Cerebellar cortex (tissue), 1 donor: ENCODE data around the gene RASSF6.
A peak's percentile ranks its signal among the peaks of the same experiment; 100 is the strongest.
"Not testable (repeated sequence)": the region's sequence is repeated elsewhere in the genome, so short reads cannot be mapped to it uniquely, and the experiment has no call there.

ENCODE experiments used
- DNase-seq: peaks from one replicate; pipeline ENCODE4 v3.0.0-alpha.2; 2015; ENCODE audit warnings: low spot score

RASSF6 gene

GRCh38 chr4:73576381-73576780, 43.9 kb downstream of the RASSF6 start:
- DNase-seq: no peak

GRCh38 chr4:73575660-73576059, 44.6 kb downstream of the RASSF6 start:
- DNase-seq: no peak

- peak; percentile 56 for DNase-seq
These were observed 46.3 kb downstream of the RASSF6 start for GRCh38 chr4:73573794-73574528.

GRCh38 chr4:73550865-73551264, 69.4 kb downstream of the RASSF6 start:
- not testable (repeated sequence) for DNase-seq

GRCh38 chr4:73544620-73545019, 75.6 kb downstream of the RASSF6 start:
- DNase-seq: no peak

GRCh38 chr4:73541251-73541650, 79.0 kb downstream of the RASSF6 start:
- DNase-seq: no peak

- no peak for DNase-seq
These were observed 79.4 kb downstream of the RASSF6 start for GRCh38 chr4:73540826-73541225.

GRCh38 chr4:73539386-73539785, 80.8 kb downstream of the RASSF6 start:
- DNase-seq: no peak

- DNase-seq: no peak
These were observed 82.1 kb downstream of the RASSF6 start for GRCh38 chr4:73538162-73538561.

GRCh38 chr4:73533515-73534422, 86.5 kb downstream of the RASSF6 start:
- DNase-seq: no peak

GRCh38 chr4:73528171-73528570, 92.1 kb downstream of the RASSF6 start:
- DNase-seq: no peak

GRCh38 chr4:73527196-73527595, 93.0 kb downstream of the RASSF6 start:
- no peak for DNase-seq

GRCh38 chr4:73525611-73526010, 94.6 kb downstream of the RASSF6 start:
- no peak for DNase-seq

- DNase-seq: no peak
These were observed 97.1 kb downstream of the RASSF6 start for GRCh38 chr4:73523126-73523525.
